Measurements from ENCODE around the gene REEP2. TPM values are rescaled to one million over a fixed set of nuclear protein-coding genes. Genes with fewer than 3 reads are reported as not detected.

REEP2 gene
- polyA plus RNA-seq, 1 of the 3 experiments (the other 2 are of a cell fraction), result 31.2 TPM

DNA sequence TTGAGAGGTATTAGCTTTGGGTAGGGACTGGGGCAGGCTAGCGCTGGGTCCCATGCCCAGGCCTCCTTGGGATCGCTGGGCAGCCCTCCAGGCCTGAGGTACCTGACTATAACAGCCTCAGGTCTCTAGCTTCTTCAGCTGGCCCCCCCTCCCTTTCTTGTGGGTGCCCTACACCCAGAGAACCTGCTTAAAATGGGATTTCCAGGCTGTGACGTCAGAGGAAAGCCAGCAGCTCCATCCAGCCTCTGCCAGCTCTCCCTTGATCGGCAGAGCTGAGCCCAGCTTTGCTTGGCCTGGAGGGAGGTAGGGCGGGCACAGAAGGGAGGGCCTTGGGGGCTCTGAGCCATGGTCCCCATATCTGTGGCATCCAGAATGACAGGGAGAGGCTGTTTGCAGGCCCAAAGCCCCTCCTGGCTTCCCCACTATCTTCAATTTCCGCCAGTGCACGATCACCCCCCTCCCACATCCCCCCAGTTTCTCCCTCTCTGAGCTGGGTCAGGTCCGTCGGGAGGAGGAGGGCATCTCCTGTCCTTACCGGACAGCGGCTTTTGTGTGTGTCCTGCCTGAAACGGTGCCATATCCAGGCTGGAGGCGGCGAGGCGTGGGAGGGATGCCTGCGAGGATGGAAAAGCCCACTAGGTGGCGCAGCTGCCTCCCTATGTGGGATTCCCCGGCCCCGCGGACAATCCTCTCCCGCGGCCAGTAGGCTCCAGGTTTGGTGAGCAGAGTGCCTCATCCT lies 10.8 kb downstream of the REEP2 start (continued):
- TF ChIP-seq REST (IDR thresholded peaks at IDR 0.05; ENCODE audit: low read depth, low read length), result no peak
- no peak for TF ChIP-seq ZBTB33 (IDR thresholded peaks at IDR 0.05; ENCODE audit: borderline replicate concordance, low read depth)
- TF ChIP-seq YY1 (IDR thresholded peaks at IDR 0.05; ENCODE audit: low read depth), result no peak
- TF ChIP-seq EP300 (IDR thresholded peaks at IDR 0.05; ENCODE audit: borderline replicate concordance in 1 of 2, low read depth in 1 of 2, low read length in 1 of 2), result no peak
- TF ChIP-seq JUND (IDR thresholded peaks at IDR 0.05), result no peak
- peak; percentile 89 for TF ChIP-seq RAD21 (IDR thresholded peaks at IDR 0.05; ENCODE audit: low read length)
- TF ChIP-seq FOXM1 (IDR thresholded peaks at IDR 0.05; ENCODE audit: low read depth), result no peak
- TF ChIP-seq NRF1 (IDR thresholded peaks at IDR 0.05; ENCODE audit: low read depth, low read length), result no peak; the same call in 1 of the 2 replicates
- no peak for TF ChIP-seq USF2 (IDR thresholded peaks at IDR 0.05; ENCODE audit: borderline replicate concordance, low read depth, low read length)
- TF ChIP-seq, protein P1, sequence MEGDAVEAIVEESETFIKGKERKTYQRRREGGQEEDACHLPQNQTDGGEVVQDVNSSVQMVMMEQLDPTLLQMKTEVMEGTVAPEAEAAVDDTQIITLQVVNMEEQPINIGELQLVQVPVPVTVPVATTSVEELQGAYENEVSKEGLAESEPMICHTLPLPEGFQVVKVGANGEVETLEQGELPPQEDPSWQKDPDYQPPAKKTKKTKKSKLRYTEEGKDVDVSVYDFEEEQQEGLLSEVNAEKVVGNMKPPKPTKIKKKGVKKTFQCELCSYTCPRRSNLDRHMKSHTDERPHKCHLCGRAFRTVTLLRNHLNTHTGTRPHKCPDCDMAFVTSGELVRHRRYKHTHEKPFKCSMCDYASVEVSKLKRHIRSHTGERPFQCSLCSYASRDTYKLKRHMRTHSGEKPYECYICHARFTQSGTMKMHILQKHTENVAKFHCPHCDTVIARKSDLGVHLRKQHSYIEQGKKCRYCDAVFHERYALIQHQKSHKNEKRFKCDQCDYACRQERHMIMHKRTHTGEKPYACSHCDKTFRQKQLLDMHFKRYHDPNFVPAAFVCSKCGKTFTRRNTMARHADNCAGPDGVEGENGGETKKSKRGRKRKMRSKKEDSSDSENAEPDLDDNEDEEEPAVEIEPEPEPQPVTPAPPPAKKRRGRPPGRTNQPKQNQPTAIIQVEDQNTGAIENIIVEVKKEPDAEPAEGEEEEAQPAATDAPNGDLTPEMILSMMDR (IDR thresholded peaks at IDR 0.05), result peak; percentile 91
- no peak for TF ChIP-seq GABPA (IDR thresholded peaks at IDR 0.05; ENCODE audit: low read depth)
- peak; percentile 42; the same call in 1 of the 2 replicates for TF ChIP-seq TAF1 (IDR thresholded peaks at IDR 0.05; ENCODE audit: borderline replicate concordance, low read depth, low read length)
